ENCODE measurements around the gene TFF2.

GRCh38 chr21:42393443-42393950 lies 42.7 kb upstream of the TFF2 start:
- TF ChIP-seq, protein P1, sequence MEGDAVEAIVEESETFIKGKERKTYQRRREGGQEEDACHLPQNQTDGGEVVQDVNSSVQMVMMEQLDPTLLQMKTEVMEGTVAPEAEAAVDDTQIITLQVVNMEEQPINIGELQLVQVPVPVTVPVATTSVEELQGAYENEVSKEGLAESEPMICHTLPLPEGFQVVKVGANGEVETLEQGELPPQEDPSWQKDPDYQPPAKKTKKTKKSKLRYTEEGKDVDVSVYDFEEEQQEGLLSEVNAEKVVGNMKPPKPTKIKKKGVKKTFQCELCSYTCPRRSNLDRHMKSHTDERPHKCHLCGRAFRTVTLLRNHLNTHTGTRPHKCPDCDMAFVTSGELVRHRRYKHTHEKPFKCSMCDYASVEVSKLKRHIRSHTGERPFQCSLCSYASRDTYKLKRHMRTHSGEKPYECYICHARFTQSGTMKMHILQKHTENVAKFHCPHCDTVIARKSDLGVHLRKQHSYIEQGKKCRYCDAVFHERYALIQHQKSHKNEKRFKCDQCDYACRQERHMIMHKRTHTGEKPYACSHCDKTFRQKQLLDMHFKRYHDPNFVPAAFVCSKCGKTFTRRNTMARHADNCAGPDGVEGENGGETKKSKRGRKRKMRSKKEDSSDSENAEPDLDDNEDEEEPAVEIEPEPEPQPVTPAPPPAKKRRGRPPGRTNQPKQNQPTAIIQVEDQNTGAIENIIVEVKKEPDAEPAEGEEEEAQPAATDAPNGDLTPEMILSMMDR (IDR thresholded peaks at IDR 0.05 in 4 of 5, conservative IDR thresholded peaks at IDR 0.05 in 1 of 5): no peak
- no peak for TF ChIP-seq POLR2A (IDR thresholded peaks at IDR 0.05)

Data from gastrocnemius medialis (tissue), 4 donors.